HG03159 (cell line): Measurements from ENCODE around the gene MVB12A.

ENCODE experiments used
- ATAC-seq: cut with Tn5 transposase; IDR thresholded peaks from one replicate; pipeline ENCODE4 v1.9.1; 2021; ENCODE audit warnings: mild to moderate bottlenecking, moderate library complexity; ENCODE audit not compliant: unreplicated experiment

MVB12A gene

GRCh38 chr19:17441241-17442021, 21.6 kb downstream of the MVB12A start:
- ATAC-seq, result no peak

- no peak for ATAC-seq
Measured at GRCh38 chr19:17445526-17446165, 25.8 kb downstream of the MVB12A start.

GRCh38 chr19:17447704-17448130, 27.9 kb downstream of the MVB12A start:
- ATAC-seq, result no peak

- no peak for ATAC-seq
Measured at GRCh38 chr19:17448131-17448967, 28.5 kb downstream of the MVB12A start, which contains the start of gene TMEM221. TMEM221 (minus strand) TSS chr19:17448668; CDS start chr19:17448462, 206 bp downstream.

- ATAC-seq, result no peak
Measured at GRCh38 chr19:17450264-17451075, 30.6 kb downstream of the MVB12A start.

- no peak for ATAC-seq
Measured at GRCh38 chr19:17451820-17452219, 32.0 kb downstream of the MVB12A start.

GRCh38 chr19:17454576-17455071, 34.8 kb downstream of the MVB12A start:
- no peak for ATAC-seq

- ATAC-seq, result no peak
Measured at GRCh38 chr19:17455308-17456123, 35.7 kb downstream of the MVB12A start.

- no peak for ATAC-seq
Measured at GRCh38 chr19:17456127-17456526, 36.3 kb downstream of the MVB12A start.

GRCh38 chr19:17457616-17458015, 37.8 kb downstream of the MVB12A start:
- no peak for ATAC-seq

- no peak for ATAC-seq
Measured at GRCh38 chr19:17458970-17459369, 39.1 kb downstream of the MVB12A start.

- ATAC-seq, result no peak
Measured at GRCh38 chr19:17460372-17461230, 40.8 kb downstream of the MVB12A start, which contains the start of gene NXNL1. NXNL1 (minus strand) TSS chr19:17460926; CDS start chr19:17460869, 57 bp downstream.

- ATAC-seq, result no peak
Measured at GRCh38 chr19:17466487-17466850, 46.6 kb downstream of the MVB12A start.

GRCh38 chr19:17467471-17468301, 47.8 kb downstream of the MVB12A start:
- no peak for ATAC-seq

GRCh38 chr19:17468302-17469091, 48.6 kb downstream of the MVB12A start:
- ATAC-seq, result no peak

GRCh38 chr19:17469092-17469480, 49.2 kb downstream of the MVB12A start:
- ATAC-seq, result no peak
